NB4 (cell line): ENCODE measurements around the gene TPD52L1.

Source experiments
- CTCF ChIP-seq: IDR thresholded peaks from one replicate; pipeline ENCODE4 v1.5.1; 2012; ENCODE audit warnings: low read depth, low read length
- MYC ChIP-seq: IDR thresholded peaks from 2 replicates; pipeline ENCODE4 v1.6.1; 2011; ENCODE audit warnings: low read depth, low read length
- POLR2A ChIP-seq: IDR thresholded peaks from 2 replicates; pipeline ENCODE4 v1.6.1; 2011; ENCODE audit warnings: mild to moderate bottlenecking; ENCODE audit not compliant: insufficient read length; ENCODE audit errors: extremely low read depth

GRCh38 chr6:125169058-125169457 is 15.5 kb downstream of the TPD52L1 start:
- no peak for TF ChIP-seq CTCF
- TF ChIP-seq POLR2A: no peak
- TF ChIP-seq MYC: no peak
